Tibial artery (tissue), 4 donors: ENCODE data around the gene CHAT.

ENCODE experiments used
- DNase-seq, 2 donors: peaks; one replicate each; pipeline ENCODE4 v3.0.0-alpha.2; 2019
- H3K27ac ChIP-seq, 2 donors: fragments of 200-600 bp; sonication (generic) in 1 of 2; 1 replicate in 1 of 2; 2 replicates in 1 of 2; pipeline ENCODE4 v1.5.1; 2018 to 2019; ENCODE audit warnings: mild to moderate bottlenecking in 1 of 2
- H3K27me3 ChIP-seq, 2 donors: fragments of 200-600 bp; sonication (generic) in 1 of 2; one replicate each; pipeline versions ENCODE4 v1.5.1 to v1.6.0; 2016 to 2019
- H3K36me3 ChIP-seq, 3 donors: fragments of 200-600 bp; sonication (generic) in 2 of 3; one replicate each; pipeline ENCODE4 v1.5.1; 2016 to 2019; ENCODE audit warnings: mild to moderate bottlenecking in 2 of 3
- H3K4me1 ChIP-seq, 4 donors: fragments of 200-600 bp; sonication (generic) in 2 of 4; 1 replicate in 3 of 4; 2 replicates in 1 of 4; pipeline ENCODE4 v1.5.1; 2016 to 2019
- H3K4me3 ChIP-seq, 2 donors: fragments of 200-600 bp; sonication (generic) in 1 of 2; 1 replicate in 1 of 2; 2 replicates in 1 of 2; pipeline ENCODE4 v1.5.1; 2018 to 2019; ENCODE audit warnings: mild to moderate bottlenecking in 2 of 2
- H3K9me3 ChIP-seq, 3 donors: fragments of 200-600 bp; sonication (generic) in 1 of 3; one replicate each; pipeline ENCODE4 v1.5.1; 2016 to 2019
- CTCF ChIP-seq, 2 experiments: fragments of 200-600 bp in 1 of 2; fragments of 450-650 bp in 1 of 2; IDR thresholded peaks; one replicate each; pipeline ENCODE4 v1.5.1; 2017 to 2019; ENCODE audit warnings: antibody characterized with exemption in 2 of 2, mild to moderate bottlenecking in 1 of 2, moderate library complexity in 1 of 2
- intact Hi-C: fragments of 100-400 bp; cut with DNase I; formaldehyde crosslinking; loops from one replicate; pipeline ENCODE4 v1.15.0; 2023; ENCODE audit warnings: low total_unique reads

CHAT gene

GRCh38 chr10:49571388-49571787 is 42.4 kb upstream of the CHAT start:
- TF ChIP-seq CTCF (IDR thresholded peaks at IDR 0.05), result no peak
- no peaks in the 10 kb centered on the region for H3K27me3 ChIP-seq
- no peak overlapping the region for H3K4me3 ChIP-seq
- no peaks in the 10 kb centered on the region for H3K36me3 ChIP-seq
- DNase-seq, result no peak
- no peak overlapping the region for H3K27ac ChIP-seq
- peaks cover 0 to 3% (median 0%) of the 10 kb centered on the region in 3 donors for H3K9me3 ChIP-seq
- H3K4me1 ChIP-seq, result no peaks in the 10 kb centered on the region
- intact Hi-C loops, result no loop called here

GRCh38 chr10:49572594-49573114 is 41.2 kb upstream of the CHAT start:
- intact Hi-C loops, result no loop called here
- DNase-seq, result no peak
- no peak overlapping the region for H3K4me3 ChIP-seq
- no peak overlapping the region for H3K27ac ChIP-seq
- H3K4me1 ChIP-seq, result no peaks in the 10 kb centered on the region
- TF ChIP-seq CTCF (IDR thresholded peaks at IDR 0.05), result no peak
- no peaks in the 10 kb centered on the region for H3K36me3 ChIP-seq
- H3K9me3 ChIP-seq, result peaks cover 0 to 3% (median 0%) of the 10 kb centered on the region in 3 donors
- no peaks in the 10 kb centered on the region for H3K27me3 ChIP-seq

DNA sequence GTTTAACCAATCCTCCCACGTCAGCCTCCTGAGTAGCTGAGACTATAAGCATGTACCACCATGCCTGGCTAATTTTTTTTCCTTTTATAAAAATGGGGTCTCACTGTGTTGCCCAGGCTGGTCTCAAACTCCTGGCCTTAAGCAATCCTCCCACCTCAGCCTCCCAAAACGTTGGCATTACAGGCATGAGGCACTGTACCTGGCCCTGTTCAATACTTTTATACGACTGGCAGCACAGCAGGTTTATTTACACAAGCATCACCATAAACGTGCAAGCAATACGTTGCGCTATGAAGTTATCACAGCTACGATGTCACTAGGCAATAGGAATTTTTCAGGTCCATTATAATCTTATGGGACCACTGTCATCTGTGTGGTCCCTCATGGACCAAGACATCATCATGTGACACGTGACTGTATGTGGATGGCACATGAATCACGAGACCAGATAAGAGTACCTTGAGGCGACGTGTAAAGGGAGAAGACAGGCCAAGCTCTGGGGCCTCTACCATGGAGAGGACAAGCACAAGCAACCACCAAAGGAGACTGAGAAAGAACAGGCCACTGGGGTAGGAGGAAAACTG is 38.3 kb upstream of the CHAT start:
- intact Hi-C loops, result no loop called here

DNA sequence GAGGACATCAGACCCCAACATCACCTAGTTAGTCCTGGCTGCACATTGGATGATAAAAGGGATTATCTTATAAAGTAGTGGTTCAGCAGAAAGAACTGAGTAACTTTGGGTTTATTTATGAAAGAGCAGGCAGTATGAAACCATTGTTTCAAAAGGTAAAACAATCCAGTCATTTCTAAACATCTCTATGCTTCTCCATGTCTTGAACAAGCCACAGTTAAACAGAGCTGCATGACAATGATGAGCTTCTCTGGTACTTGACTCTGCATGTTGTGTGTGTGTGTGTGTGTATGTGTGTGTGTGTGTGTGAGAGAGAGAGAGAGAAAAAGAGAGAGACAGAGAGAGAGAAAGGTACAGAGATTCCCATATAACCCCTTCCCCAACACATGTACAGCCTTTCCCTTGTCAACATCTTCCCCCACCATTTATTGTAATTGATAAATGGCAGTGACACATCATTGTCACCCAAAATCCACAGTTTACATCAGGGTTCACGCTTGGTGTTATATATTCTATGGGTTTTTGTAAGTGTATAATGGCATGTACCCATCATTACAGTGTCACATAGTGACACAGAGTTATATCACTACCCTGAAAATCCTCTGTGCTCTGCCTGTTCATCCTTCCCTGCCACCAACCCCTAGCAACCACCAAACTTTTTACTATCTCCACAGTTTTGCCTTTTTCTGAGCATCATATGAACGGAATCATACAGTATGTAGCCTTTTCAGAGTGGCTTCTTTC is 36.5 kb upstream of the CHAT start:
- Histone ChIP-seq H3K27me3 (no peaks in the 10 kb centered on the region), H3K4me3 (no peak overlapping the region), H3K27ac (no peak overlapping the region), H3K4me1 (peaks cover 0 to 9% (median under 1%) of the 10 kb centered on the region in 4 donors), H3K9me3 (no peaks in the 10 kb centered on the region), H3K36me3 (no peaks in the 10 kb centered on the region)
- intact Hi-C loops, result no loop called here
- no peak for DNase-seq
- TF ChIP-seq CTCF (IDR thresholded peaks at IDR 0.05), result no peak

More for the DNA sequence above, 38.3 kb upstream of the CHAT start:
- Histone ChIP-seq H3K9me3 (no peaks in the 10 kb centered on the region), H3K36me3 (no peaks in the 10 kb centered on the region), H3K4me3 (no peak overlapping the region), H3K27me3 (no peaks in the 10 kb centered on the region), H3K27ac (no peak overlapping the region), H3K4me1 (peaks cover 0 to 9% (median 0%) of the 10 kb centered on the region in 4 donors)
- no peak for TF ChIP-seq CTCF (IDR thresholded peaks at IDR 0.05)
- no peak for DNase-seq

- DNase-seq, result no peak
- Histone ChIP-seq H3K27ac (no peak overlapping the region), H3K27me3 (no peaks in the 10 kb centered on the region), H3K9me3 (no peaks in the 10 kb centered on the region), H3K36me3 (no peaks in the 10 kb centered on the region), H3K4me1 (peaks cover 0 to 9% (median under 1%) of the 10 kb centered on the region in 4 donors), H3K4me3 (no peak overlapping the region)
- intact Hi-C loops, result no loop called here
- no peak for TF ChIP-seq CTCF (IDR thresholded peaks at IDR 0.05)
Measured at GRCh38 chr10:49578392-49578791, 35.4 kb upstream of the CHAT start.
